Activated CD4-positive, CD25-positive, alpha-beta regulatory T cell treated with anti-CD3 and anti-CD28 coated beads, Interleukin-2, amount 50 U/mL, for 16 hours (primary cell): ENCODE results near the gene TIRAP.

Experiments
- DNase-seq: peaks from one replicate; pipeline ENCODE4 v3.0.0-alpha.2; 2020; ENCODE audit warnings: low read depth, low spot score

TIRAP gene

GRCh38 chr11:126341760-126342161 lies 58.9 kb downstream of the TIRAP start:
- DNase-seq, result no peak

GRCh38 chr11:126343051-126343450 lies 60.2 kb downstream of the TIRAP start:
- no peak for DNase-seq
